H1 (cell line): ENCODE results near the gene NPM1. TPM values are rescaled to one million over a fixed set of nuclear protein-coding genes. Genes with fewer than 3 reads are reported as not detected.

ENCODE experiments used
- CTCF ChIA-PET: fragments of 300-600 bp; sonication (Branson Sonifier 250); formaldehyde crosslinking; loops from one replicate; lab custom pipeline; 2021; ENCODE audit not compliant: partially characterized antibody; lab: Charles Lee
- POLR2A ChIA-PET: fragments of 300-600 bp; sonication (Branson Sonifier 250); formaldehyde crosslinking; loops from one replicate; lab custom pipeline; 2021; ENCODE audit warnings: inconsistent platforms; ENCODE audit not compliant: partially characterized antibody; lab: Charles Lee
- DNase-seq, 2 experiments: peaks; one replicate each; pipeline versions ENCODE4 v3.0.0 to v3.0.0-alpha.2; 2010 to 2022; ENCODE audit warnings: low spot score in 2 of 2, low read depth in 1 of 2, mixed read lengths in 1 of 2
- FAIRE-seq: peaks from 2 replicates; lab custom pipeline; 2011; peaks lifted over from hg19 to GRCh38; lab: Jason Lieb, UNC
- H2AFZ ChIP-seq: 2 replicates; pipeline ENCODE4 v1.8.1; 2012; ENCODE audit warnings: low read length, inconsistent platforms
- H2AK5ac ChIP-seq: 2 replicates; pipeline ENCODE4 v1.6.1; 2013; ENCODE audit warnings: low read depth, low read length
- H2BK120ac ChIP-seq: replicated peaks from 2 replicates; pipeline ENCODE3; 2013; ENCODE audit warnings: low read depth, low read length, inconsistent platforms
- H2BK12ac ChIP-seq: 2 replicates; pipeline ENCODE4 v1.6.1; 2013; ENCODE audit warnings: low read depth, low read length
- H2BK15ac ChIP-seq: 2 replicates; pipeline ENCODE4 v1.6.1; 2013; ENCODE audit warnings: low read length
- H2BK20ac ChIP-seq: 2 replicates; pipeline ENCODE4 v1.6.1; 2013; ENCODE audit warnings: low read length
- H2BK5ac ChIP-seq: 2 replicates; pipeline ENCODE4 v1.6.1; 2013; ENCODE audit warnings: low read depth, low read length
- H3K14ac ChIP-seq: 2 replicates; pipeline ENCODE4 v1.6.1; 2013; ENCODE audit warnings: inconsistent platforms; ENCODE audit not compliant: insufficient read length
- H3K18ac ChIP-seq: 2 replicates; pipeline ENCODE4 v1.6.1; 2013; ENCODE audit warnings: low read length; ENCODE audit errors: extremely low read depth
- H3K23ac ChIP-seq: 2 replicates; pipeline ENCODE4 v1.6.1; 2013; ENCODE audit warnings: inconsistent platforms; ENCODE audit not compliant: insufficient read length
- H3K23me2 ChIP-seq: 2 replicates; pipeline ENCODE4 v1.6.1; 2013; ENCODE audit warnings: low read depth, low read length
- H3K27ac ChIP-seq: 2 replicates; pipeline ENCODE4 v1.6.1; 2011; ENCODE audit warnings: low read depth, low read length, inconsistent platforms
- H3K27me3 ChIP-seq, 4 experiments: replicated peaks in 1 of 4; 1 replicate in 1 of 4; 2 replicates in 3 of 4; pipeline versions ENCODE4 v1.6.1 to v1.8.1; 2011 to 2013; ENCODE audit warnings: low read length in 3 of 4, mild to moderate bottlenecking in 3 of 4, inconsistent platforms in 2 of 4, mixed read lengths in 2 of 4, moderate library complexity in 1 of 4; ENCODE audit not compliant: control insufficient read depth in 3 of 4, insufficient read depth in 3 of 4; ENCODE audit errors: extremely low read depth in 1 of 4
- H3K36me3 ChIP-seq, 4 experiments: 2 replicates each; pipeline versions ENCODE4 v1.6.1 to v1.8.1; 2011 to 2013; ENCODE audit warnings: mild to moderate bottlenecking in 4 of 4, low read length in 3 of 4, moderate library complexity in 2 of 4, control low read depth in 1 of 4, inconsistent platforms in 1 of 4; ENCODE audit not compliant: insufficient read depth in 4 of 4, control insufficient read depth in 2 of 4
- H3K4ac ChIP-seq: replicated peaks from 2 replicates; pipeline ENCODE3; 2013; ENCODE audit warnings: low read length, low read depth, mixed read lengths, inconsistent platforms; ENCODE audit not compliant: insufficient read length
- H3K4me1 ChIP-seq, 4 experiments: replicated peaks in 1 of 4; 1 replicate in 1 of 4; 2 replicates in 3 of 4; pipeline versions ENCODE4 v1.6.1 to v1.8.1; 2011 to 2013; ENCODE audit warnings: low read length in 3 of 4, inconsistent platforms in 2 of 4, mixed read lengths in 1 of 4; ENCODE audit not compliant: insufficient read depth in 4 of 4, control insufficient read depth in 3 of 4
- H3K4me2 ChIP-seq, 2 experiments: 2 replicates each; pipeline versions ENCODE4 v1.6.1 to v1.8.1; 2011 to 2013; ENCODE audit warnings: low read depth in 2 of 2, low read length in 2 of 2, control low read depth in 1 of 2, inconsistent platforms in 1 of 2, mild to moderate bottlenecking in 1 of 2; ENCODE audit not compliant: insufficient read depth in 1 of 2
- H3K4me3 ChIP-seq, 4 experiments: fragments of 200-600, 300-600 bp in 1 of 4; sonication (generic), shearing (Covaris generic), sonication (Bioruptor Twin) in 1 of 4; 2 replicates each; pipeline versions ENCODE4 v1.5.1 to v1.8.1; 2011 to 2016; ENCODE audit warnings: low read length in 4 of 4, low read depth in 3 of 4, control low read depth in 2 of 4, inconsistent platforms in 2 of 4, mild to moderate bottlenecking in 2 of 4, mixed read lengths in 1 of 4, moderate library complexity in 1 of 4; ENCODE audit not compliant: insufficient read depth in 2 of 4; ENCODE audit errors: extremely low read depth in 1 of 4
- H3K56ac ChIP-seq: replicated peaks from 2 replicates; pipeline ENCODE3; 2013; ENCODE audit warnings: low read depth, mild to moderate bottlenecking, mixed read lengths, low read length, inconsistent platforms; ENCODE audit not compliant: insufficient read length
- H3K79me1 ChIP-seq: 2 replicates; pipeline ENCODE4 v1.6.1; 2013; ENCODE audit warnings: low read depth, low read length, control low read depth
- H3K79me2 ChIP-seq, 2 experiments: 2 replicates each; pipeline versions ENCODE4 v1.6.1 to v1.8.1; 2012 to 2013; ENCODE audit warnings: low read length in 2 of 2, mild to moderate bottlenecking in 2 of 2, inconsistent platforms in 1 of 2; ENCODE audit not compliant: insufficient read depth in 2 of 2, control insufficient read depth in 1 of 2
- H3K9ac ChIP-seq, 4 experiments: replicated peaks in 1 of 4; 1 replicate in 1 of 4; 2 replicates in 3 of 4; pipeline versions ENCODE4 v1.6.1 to v1.8.1; 2011 to 2013; ENCODE audit warnings: low read depth in 3 of 4, low read length in 3 of 4, control low read depth in 2 of 4, mild to moderate bottlenecking in 2 of 4, moderate library complexity in 2 of 4, inconsistent platforms in 1 of 4; ENCODE audit errors: extremely low read depth in 1 of 4
- H3K9me3 ChIP-seq, 2 experiments: 2 replicates each; pipeline versions ENCODE4 v1.6.1 to v1.8.1; 2012 to 2013; ENCODE audit warnings: mild to moderate bottlenecking in 2 of 2, moderate library complexity in 2 of 2, control low read depth in 1 of 2, inconsistent platforms in 1 of 2, low read depth in 1 of 2, low read length in 1 of 2, mixed read lengths in 1 of 2; ENCODE audit not compliant: insufficient read depth in 2 of 2
- H4K20me1 ChIP-seq, 2 experiments: replicated peaks in 1 of 2; 2 replicates each; pipeline versions ENCODE3 to v1.8.1; 2011 to 2013; ENCODE audit warnings: inconsistent platforms in 2 of 2, low read length in 2 of 2, mild to moderate bottlenecking in 1 of 2; ENCODE audit not compliant: insufficient read depth in 2 of 2, control insufficient read depth in 1 of 2
- H4K5ac ChIP-seq: 2 replicates; pipeline ENCODE4 v1.6.1; 2013; ENCODE audit warnings: low read length, low read depth, mixed read lengths, inconsistent platforms; ENCODE audit not compliant: insufficient read length
- H4K8ac ChIP-seq: 2 replicates; pipeline ENCODE4 v1.8.0; 2013; ENCODE audit warnings: mild to moderate bottlenecking, moderate library complexity, low read length, inconsistent platforms; ENCODE audit not compliant: insufficient read depth; ENCODE audit errors: extremely low read depth
- H4K91ac ChIP-seq: replicated peaks from 2 replicates; pipeline ENCODE3; 2013; ENCODE audit warnings: low read length, mixed read lengths, inconsistent platforms; ENCODE audit not compliant: insufficient read length
- CREB1 ChIP-seq: IDR thresholded peaks from 2 replicates; pipeline ENCODE4 v1.6.1; 2012; ENCODE audit warnings: inconsistent platforms
- E2F6 ChIP-seq: IDR thresholded peaks from 2 replicates; pipeline ENCODE4 v1.6.1; 2012; ENCODE audit warnings: inconsistent platforms
- HDAC6 ChIP-seq: IDR thresholded peaks from one replicate; pipeline ENCODE4 v1.7.1; 2012; ENCODE audit warnings: low read depth, mild to moderate bottlenecking, inconsistent platforms, low read length, moderate library complexity
- SAP30 ChIP-seq: fragments of 300-600 bp; sonication (generic); IDR thresholded peaks from 2 replicates; pipeline ENCODE4 v1.7.1; 2012; ENCODE audit warnings: low read length, moderate library complexity, mild to moderate bottlenecking, inconsistent platforms; ENCODE audit not compliant: insufficient read depth, insufficient replicate concordance
- SIX5 ChIP-seq: IDR thresholded peaks from 2 replicates; pipeline ENCODE4 v1.6.1; 2011; ENCODE audit warnings: mild to moderate bottlenecking, low read depth, low read length
- WGBS, 2 experiments: shearing (Covaris generic) in 1 of 2; methylation state at CpG; one replicate each; pipeline versions ENCODE4 v1.1.6 to v1.1.7; 2013 to 2015; ENCODE audit warnings: low lambda C conversion rate in 2 of 2, mixed read lengths in 2 of 2, inconsistent platforms in 1 of 2, low coverage in 1 of 2, missing lambda C conversion rate in 1 of 2; ENCODE audit not compliant: insufficient replicate concordance in 2 of 2, insufficient coverage in 1 of 2, insufficient read length in 1 of 2; ENCODE audit errors: extremely low coverage in 1 of 2, missing lambda C conversion rate in 1 of 2; 5-methylcytosine and 5-hydroxymethylcytosine counted together
- polyA plus RNA-seq, 7 experiments: library from polyadenylated mRNA; depleted of rRNA in 3 of 7; stranded (reverse) in 5 of 7; unstranded in 2 of 7; fragments of >200 nt in 5 of 7; fragments of 200-250 nt in 2 of 7; gene quantifications; 1 replicate in 5 of 7; 2 replicates in 1 of 7; 4 replicates in 1 of 7; pipeline versions ENCODE4 v1.2.1 to v1.2.3, GENCODE V29; 2011 to 2013; ENCODE audit warnings: missing spikeins in 2 of 7, mixed read lengths in 2 of 7
- total RNA-seq: library from RNA; stranded (reverse); fragmentation: NEBNext Ultra II Directional; extraction: Animal tissue kit (Norgen Biotek cat#: 25700); gene quantifications from 2 replicates; pipeline ENCODE4 v1.2.1, GENCODE V29; 2021
- TF ChIP-seq, protein P1 (sequence below): IDR thresholded peaks from 2 replicates; pipeline ENCODE4 v1.6.1; 2011; ENCODE audit warnings: low read depth, mild to moderate bottlenecking, low read length; ENCODE audit not compliant: insufficient read depth

NPM1 gene
- total and polyA plus RNA-seq, 2 of the 8 experiments (the other 6 are each of a cell fraction or from before 2014, with no cell fraction given), result 2,182 to 4,042 TPM

DNA sequence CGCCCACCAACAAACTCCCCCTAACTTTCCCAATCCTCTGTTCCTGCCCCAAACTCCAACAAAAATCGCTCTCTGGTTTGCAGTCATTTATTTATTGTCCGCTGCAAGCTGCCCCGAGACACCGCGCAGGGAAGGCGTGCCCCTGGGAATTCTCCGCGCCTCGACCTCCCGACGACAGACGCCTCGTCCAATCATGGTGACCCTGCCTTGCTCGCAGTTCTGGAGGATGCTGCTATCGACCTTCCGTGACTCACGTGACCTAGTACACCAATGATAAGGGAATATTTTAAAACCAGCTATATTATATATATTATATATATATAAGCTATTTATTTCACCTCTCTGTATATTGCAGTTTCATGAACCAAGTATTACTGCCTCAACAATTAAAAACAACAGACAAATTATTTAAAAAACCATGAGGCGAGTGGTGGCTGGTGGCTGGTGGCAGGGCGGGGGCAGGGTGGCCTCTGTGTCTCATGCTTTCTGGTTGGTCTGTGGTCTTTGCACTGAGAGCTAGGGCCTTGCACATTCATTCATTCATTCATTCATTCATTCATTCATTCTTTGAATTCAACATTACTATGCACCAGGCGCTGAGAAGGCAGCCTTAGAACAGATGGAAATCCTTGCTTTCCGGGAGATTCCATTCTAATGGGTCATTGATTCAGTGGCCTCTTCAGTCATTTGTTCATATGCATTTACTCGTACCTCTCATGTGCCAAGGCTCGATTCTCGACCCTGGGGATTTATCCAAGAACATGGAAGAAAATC is 69.7 kb downstream of the NPM1 start:
- Histone ChIP-seq H2BK15ac (no peak overlapping the region), H3K23me2 (no peaks in the 10 kb centered on the region), H2BK120ac (no peak overlapping the region), H3K4me1 (peaks cover 0 to 6% (median 2%) of the 10 kb centered on the region in 4 experiments; a peak in 5 of 7 replicates), H3K36me3 (no peaks in the 10 kb centered on the region), H3K14ac (no peak overlapping the region), H3K23ac (no peak overlapping the region), H4K8ac (no peak overlapping the region), H3K79me1 (no peaks in the 10 kb centered on the region), H4K91ac (no peak overlapping the region), H3K56ac (no peak overlapping the region), H3K9me3 (no peaks in the 10 kb centered on the region; a peak in 1 of 4 replicates), H3K4ac (no peak overlapping the region), H4K20me1 (no peaks in the 10 kb centered on the region), H3K9ac (no peak overlapping the region), H2AK5ac (no peak overlapping the region), H3K79me2 (no peaks in the 10 kb centered on the region), H3K27me3 (no peaks in the 10 kb centered on the region; a peak in 2 of 7 replicates), H2BK5ac (no peak overlapping the region), H3K4me2 (no peak overlapping the region), H3K27ac (no peak overlapping the region), H2AFZ (no peak overlapping the region), H3K18ac (no peak overlapping the region), H2BK12ac (no peak overlapping the region), H4K5ac (no peak overlapping the region), H2BK20ac (no peak overlapping the region), H3K4me3 (no peak overlapping the region)
- TF ChIP-seq HDAC6 (no peak), E2F6 (no peak), SAP30 (no peak), SIX5 (no peak), CREB1 (no peak)
- TF ChIP-seq, protein P1, sequence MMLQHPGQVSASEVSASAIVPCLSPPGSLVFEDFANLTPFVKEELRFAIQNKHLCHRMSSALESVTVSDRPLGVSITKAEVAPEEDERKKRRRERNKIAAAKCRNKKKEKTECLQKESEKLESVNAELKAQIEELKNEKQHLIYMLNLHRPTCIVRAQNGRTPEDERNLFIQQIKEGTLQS, result no peak
- DNase-seq (no peak), FAIRE-seq (no peak)
- ChIA-PET POLR2A (interaction anchor here (1.0 to 1.9 kb wide), 3 partner anchors 10 to 11 kb away, joined by 3 to 5 read pairs (median 3); no protein-coding TSS in a partner anchor), CTCF (interaction anchor here (1.2 to 1.8 kb wide), 4 partner anchors 10 to 36 kb away, joined by 3 to 8 read pairs (median 4); no protein-coding TSS in a partner anchor)
- WGBS, 2 experiments, result 94% methylated on average over 25 of the region's 25 CpGs; no CpG with 5 or more reads in 1 of the 2 experiments
